ENCODE results near the gene RP2.

GRCh38 chrX:46929439-46930261 is 92.8 kb downstream of the RP2 start:
- TF ChIP-seq CTCF (IDR thresholded peaks at IDR 0.05 in 2 of 3, conservative IDR thresholded peaks at IDR 0.05 in 1 of 3; ENCODE audit: borderline replicate concordance in 1 of 3, insufficient read depth in 1 of 3, low read depth in 2 of 3, low read length in 2 of 3) = no peak
- TF ChIP-seq POLR2AphosphoS5 (IDR thresholded peaks at IDR 0.05; ENCODE audit: low read depth, low read length) = no peak
- TF ChIP-seq POLR2A (IDR thresholded peaks at IDR 0.05; ENCODE audit: borderline replicate concordance, extremely low read depth, insufficient read depth, insufficient read length) = no peak
- no peak for TF ChIP-seq CEBPB (IDR thresholded peaks at IDR 0.05; ENCODE audit: low read depth)
- no peak for TF ChIP-seq EZH2 (IDR thresholded peaks at IDR 0.05)
- TF ChIP-seq TCF7L2 (IDR thresholded peaks at IDR 0.05; ENCODE audit: borderline replicate concordance, extremely low read depth, insufficient read depth, insufficient read length) = no peak
- TF ChIP-seq, protein P1, sequence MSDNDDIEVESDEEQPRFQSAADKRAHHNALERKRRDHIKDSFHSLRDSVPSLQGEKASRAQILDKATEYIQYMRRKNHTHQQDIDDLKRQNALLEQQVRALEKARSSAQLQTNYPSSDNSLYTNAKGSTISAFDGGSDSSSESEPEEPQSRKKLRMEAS (IDR thresholded peaks at IDR 0.05) = no peak
- TF ChIP-seq EGR1 (IDR thresholded peaks at IDR 0.05; ENCODE audit: low read depth) = no peak
- TF ChIP-seq, protein P2, sequence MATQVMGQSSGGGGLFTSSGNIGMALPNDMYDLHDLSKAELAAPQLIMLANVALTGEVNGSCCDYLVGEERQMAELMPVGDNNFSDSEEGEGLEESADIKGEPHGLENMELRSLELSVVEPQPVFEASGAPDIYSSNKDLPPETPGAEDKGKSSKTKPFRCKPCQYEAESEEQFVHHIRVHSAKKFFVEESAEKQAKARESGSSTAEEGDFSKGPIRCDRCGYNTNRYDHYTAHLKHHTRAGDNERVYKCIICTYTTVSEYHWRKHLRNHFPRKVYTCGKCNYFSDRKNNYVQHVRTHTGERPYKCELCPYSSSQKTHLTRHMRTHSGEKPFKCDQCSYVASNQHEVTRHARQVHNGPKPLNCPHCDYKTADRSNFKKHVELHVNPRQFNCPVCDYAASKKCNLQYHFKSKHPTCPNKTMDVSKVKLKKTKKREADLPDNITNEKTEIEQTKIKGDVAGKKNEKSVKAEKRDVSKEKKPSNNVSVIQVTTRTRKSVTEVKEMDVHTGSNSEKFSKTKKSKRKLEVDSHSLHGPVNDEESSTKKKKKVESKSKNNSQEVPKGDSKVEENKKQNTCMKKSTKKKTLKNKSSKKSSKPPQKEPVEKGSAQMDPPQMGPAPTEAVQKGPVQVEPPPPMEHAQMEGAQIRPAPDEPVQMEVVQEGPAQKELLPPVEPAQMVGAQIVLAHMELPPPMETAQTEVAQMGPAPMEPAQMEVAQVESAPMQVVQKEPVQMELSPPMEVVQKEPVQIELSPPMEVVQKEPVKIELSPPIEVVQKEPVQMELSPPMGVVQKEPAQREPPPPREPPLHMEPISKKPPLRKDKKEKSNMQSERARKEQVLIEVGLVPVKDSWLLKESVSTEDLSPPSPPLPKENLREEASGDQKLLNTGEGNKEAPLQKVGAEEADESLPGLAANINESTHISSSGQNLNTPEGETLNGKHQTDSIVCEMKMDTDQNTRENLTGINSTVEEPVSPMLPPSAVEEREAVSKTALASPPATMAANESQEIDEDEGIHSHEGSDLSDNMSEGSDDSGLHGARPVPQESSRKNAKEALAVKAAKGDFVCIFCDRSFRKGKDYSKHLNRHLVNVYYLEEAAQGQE (IDR thresholded peaks at IDR 0.05; ENCODE audit: low read depth) = no peak
- no peak for TF ChIP-seq YY1 (IDR thresholded peaks at IDR 0.05; ENCODE audit: extremely low read depth, insufficient replicate concordance, low read depth, low read length)
- no peak for TF ChIP-seq ELF1 (IDR thresholded peaks at IDR 0.05; ENCODE audit: borderline replicate concordance, low read depth)
- no peak for TF ChIP-seq EZH2phosphoT487 (IDR thresholded peaks at IDR 0.05; ENCODE audit: borderline replicate concordance)

Data from HCT116 (cell line).